HCT116 (cell line): ENCODE data around the gene GRIA1. TPM values are rescaled to one million over a fixed set of nuclear protein-coding genes. Genes with fewer than 3 reads are reported as not detected.

Experiments used
- ATAC-seq: fragments of 200-7000 bp; cut with Tn5 transposase; 2 replicates; pipeline ENCODE4 v1.9.1; 2020; ENCODE audit warnings: mild to moderate bottlenecking, moderate library complexity
- BruUV-seq: library from RNA; stranded (reverse); fragments of 400-500 nt; replicated peaks from 2 replicates; lab custom pipeline; 2021; lab: Mats Ljungman, UMichigan
- CTCF ChIA-PET: fragments of 300-600 bp; sonication (Branson Sonifier 250); formaldehyde crosslinking; loops from one replicate; lab custom pipeline; 2021; ENCODE audit warnings: antibody characterized with exemption; lab: Charles Lee
- POLR2A ChIA-PET: fragments of 300-600, 350-600 bp; sonication (Branson Sonifier 250); formaldehyde crosslinking; loops from one replicate; lab custom pipeline; 2021; ENCODE audit warnings: antibody characterized with exemption; lab: Charles Lee
- RAD21 ChIA-PET, 2 experiments: fragments of 300-600 bp; sonication (Branson Sonifier 250); formaldehyde crosslinking; loops; one replicate each; lab custom pipeline; 2023; ENCODE audit warnings: low total read pairs in 2 of 2; ENCODE audit not compliant: uncharacterized antibody in 2 of 2, unreplicated experiment in 2 of 2, low non-redundant PET in 1 of 2; lab: Charles Lee
- DNase-seq: peaks from one replicate; pipeline ENCODE4 v3.0.0-alpha.2; 2010; ENCODE audit warnings: low read depth, low spot score
- H2AFZ ChIP-seq: fragments of 200-600 bp; shearing (Covaris generic), sonication (generic); 2 replicates; pipeline ENCODE4 v1.6.1; 2017; ENCODE audit warnings: low read depth, mixed run types, mixed read lengths, antibody characterized with exemption, low read length; ENCODE audit not compliant: poor library complexity, severe bottlenecking
- H3K27ac ChIP-seq: 2 replicates; pipeline ENCODE4 v1.5.1; 2012; ENCODE audit warnings: low read depth, low read length
- H3K27me3 ChIP-seq: fragments of 200-600 bp; sonication (generic); 2 replicates; pipeline ENCODE4 v1.6.1; 2016; ENCODE audit warnings: mixed run types, low read length, mixed read lengths; ENCODE audit not compliant: insufficient read depth
- H3K36me3 ChIP-seq, 2 experiments: fragments of 200-500 bp in 1 of 2; fragments of 200-600 bp in 1 of 2; sonication (Bioruptor generic) in 1 of 2; sonication (generic) in 1 of 2; 2 replicates each; pipeline versions ENCODE4 v1.5.1 to v1.6.1; 2014 to 2016; ENCODE audit warnings: low read length in 2 of 2, inconsistent platforms in 1 of 2, mixed read lengths in 1 of 2, mixed run types in 1 of 2; ENCODE audit not compliant: insufficient read depth in 2 of 2, control insufficient read depth in 1 of 2
- H3K4me1 ChIP-seq, 2 experiments: fragments of 200-600 bp in 1 of 2; sonication (generic) in 1 of 2; 2 replicates each; pipeline versions ENCODE4 v1.5.1 to v1.6.1; 2012 to 2017; ENCODE audit warnings: low read length in 2 of 2, inconsistent platforms in 1 of 2, mild to moderate bottlenecking in 1 of 2, mixed read lengths in 1 of 2, mixed run types in 1 of 2, moderate library complexity in 1 of 2; ENCODE audit not compliant: insufficient read depth in 2 of 2, control insufficient read depth in 1 of 2
- H3K4me2 ChIP-seq: fragments of 200-600 bp; sonication (generic); 2 replicates; pipeline ENCODE4 v1.6.1; 2017; ENCODE audit warnings: mixed run types, low read length, mixed read lengths
- H3K4me3 ChIP-seq, 2 experiments: fragments of 200-600 bp in 1 of 2; sonication (generic) in 1 of 2; replicated peaks in 1 of 2; 2 replicates each; pipeline ENCODE4 v1.5.1; 2011 to 2016; ENCODE audit warnings: low read length in 2 of 2, control low read depth in 1 of 2, low read depth in 1 of 2, mild to moderate bottlenecking in 1 of 2, mixed read lengths in 1 of 2, mixed run types in 1 of 2
- H3K79me2 ChIP-seq: fragments of 200-600 bp; sonication (generic); 2 replicates; pipeline ENCODE4 v1.6.1; 2017; ENCODE audit warnings: mild to moderate bottlenecking, mixed run types, low read length, moderate library complexity, mixed read lengths; ENCODE audit not compliant: insufficient read depth
- H3K9ac ChIP-seq: fragments of 200-600 bp; sonication (generic); 2 replicates; pipeline ENCODE4 v1.6.1; 2016; ENCODE audit warnings: low read length, mixed read lengths
- H3K9me2 ChIP-seq: fragments of 200-600 bp; sonication (generic), shearing (Covaris generic); 2 replicates; pipeline ENCODE4 v1.6.1; 2017; ENCODE audit warnings: mixed run types, mild to moderate bottlenecking, moderate library complexity; ENCODE audit not compliant: insufficient read depth
- H3K9me3 ChIP-seq, 2 experiments: fragments of 200-500 bp in 1 of 2; fragments of 200-600 bp in 1 of 2; sonication (Bioruptor generic) in 1 of 2; sonication (generic) in 1 of 2; 2 replicates each; pipeline ENCODE4 v1.6.1; 2014 to 2017; ENCODE audit warnings: low read length in 2 of 2, mixed read lengths in 2 of 2, inconsistent platforms in 1 of 2, low read depth in 1 of 2, mild to moderate bottlenecking in 1 of 2, mixed run types in 1 of 2, moderate library complexity in 1 of 2; ENCODE audit not compliant: control insufficient read depth in 1 of 2, insufficient read depth in 1 of 2
- H4K20me1 ChIP-seq: fragments of 200-600 bp; sonication (generic), shearing (Covaris generic); 2 replicates; pipeline ENCODE4 v1.6.1; 2017; ENCODE audit warnings: mixed run types, mild to moderate bottlenecking, moderate library complexity; ENCODE audit not compliant: insufficient read depth
- CBX3 ChIP-seq: IDR thresholded peaks from 2 replicates; pipeline ENCODE4 v1.6.1; 2012; ENCODE audit warnings: low read depth
- CTCF ChIP-seq, 3 experiments: fragments of 200-600 bp in 1 of 3; sonication (generic) in 1 of 3; IDR thresholded peaks in 2 of 3; conservative IDR thresholded peaks in 1 of 3; 2 replicates each; pipeline ENCODE4 v1.5.1; 2012 to 2017; ENCODE audit warnings: low read depth in 2 of 3, low read length in 2 of 3, antibody characterized with exemption in 1 of 3, borderline replicate concordance in 1 of 3, control low read depth in 1 of 3, mild to moderate bottlenecking in 1 of 3, mixed read lengths in 1 of 3, mixed run types in 1 of 3, moderate library complexity in 1 of 3; ENCODE audit not compliant: insufficient read depth in 1 of 3
- ELF1 ChIP-seq: IDR thresholded peaks from 2 replicates; pipeline ENCODE4 v1.6.1; 2012; ENCODE audit warnings: low read depth, borderline replicate concordance
- EZH2 ChIP-seq: fragments of 200-600 bp; sonication (generic); IDR thresholded peaks from 2 replicates; pipeline ENCODE4 v1.6.1; 2017; ENCODE audit warnings: antibody characterized with exemption, mixed run types
- JUND ChIP-seq: IDR thresholded peaks from 2 replicates; pipeline ENCODE4 v1.6.1; 2012
- SP1 ChIP-seq: IDR thresholded peaks from 2 replicates; pipeline ENCODE4 v1.6.1; 2012; ENCODE audit warnings: low read depth
- SRF ChIP-seq: IDR thresholded peaks from 2 replicates; pipeline ENCODE4 v1.6.1; 2012; ENCODE audit warnings: low read depth
- ZNF274 ChIP-seq: fragments of 200-500 bp; sonication (Bioruptor generic); IDR thresholded peaks from 2 replicates; pipeline ENCODE4 v1.6.1; 2014; ENCODE audit warnings: mild to moderate bottlenecking, low read depth, low read length, inconsistent platforms
- intact Hi-C: fragments of 100-400 bp; cut with micrococcal nuclease; formaldehyde crosslinking; loops from 2 replicates; pipeline ENCODE4 v1.10.0; 2022
- total RNA-seq: library from RNA; stranded (reverse); gene quantifications from one replicate; pipeline ENCODE4 v1.2.1, GENCODE V29; 2021; ENCODE audit not compliant: unreplicated experiment
- TF ChIP-seq, protein P1 (sequence below): IDR thresholded peaks from 2 replicates; pipeline ENCODE4 v1.6.1; 2011; ENCODE audit warnings: mild to moderate bottlenecking, low read length, moderate library complexity; ENCODE audit not compliant: insufficient replicate concordance; ENCODE audit errors: extremely low read depth
- TF ChIP-seq, protein P2 (sequence below): IDR thresholded peaks from 2 replicates; pipeline ENCODE4 v1.6.1; 2012

Gene GRIA1
- total RNA-seq, 1 experiment from 2014 or later = not detected

DNA sequence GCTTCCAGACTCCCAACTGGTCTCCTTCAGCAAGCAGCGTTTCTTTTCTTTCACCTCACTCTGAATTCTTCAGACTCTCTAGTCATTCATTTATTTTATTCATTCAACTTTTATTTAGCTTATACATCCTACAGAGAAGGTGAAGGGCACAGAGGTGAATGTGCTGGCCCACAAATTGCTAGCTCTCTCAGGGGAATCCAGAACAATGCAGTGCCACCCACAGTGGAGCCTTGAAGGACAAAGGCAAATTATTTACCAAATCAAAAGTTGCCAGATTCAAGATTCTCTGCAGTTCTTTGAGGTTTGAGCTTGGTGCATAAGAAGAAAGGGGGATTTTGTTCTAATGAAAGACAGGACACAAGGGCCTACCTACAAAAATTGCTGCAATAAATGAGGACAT is 29.7 kb downstream of the GRIA1 start (continued):
- TF ChIP-seq, protein P1, sequence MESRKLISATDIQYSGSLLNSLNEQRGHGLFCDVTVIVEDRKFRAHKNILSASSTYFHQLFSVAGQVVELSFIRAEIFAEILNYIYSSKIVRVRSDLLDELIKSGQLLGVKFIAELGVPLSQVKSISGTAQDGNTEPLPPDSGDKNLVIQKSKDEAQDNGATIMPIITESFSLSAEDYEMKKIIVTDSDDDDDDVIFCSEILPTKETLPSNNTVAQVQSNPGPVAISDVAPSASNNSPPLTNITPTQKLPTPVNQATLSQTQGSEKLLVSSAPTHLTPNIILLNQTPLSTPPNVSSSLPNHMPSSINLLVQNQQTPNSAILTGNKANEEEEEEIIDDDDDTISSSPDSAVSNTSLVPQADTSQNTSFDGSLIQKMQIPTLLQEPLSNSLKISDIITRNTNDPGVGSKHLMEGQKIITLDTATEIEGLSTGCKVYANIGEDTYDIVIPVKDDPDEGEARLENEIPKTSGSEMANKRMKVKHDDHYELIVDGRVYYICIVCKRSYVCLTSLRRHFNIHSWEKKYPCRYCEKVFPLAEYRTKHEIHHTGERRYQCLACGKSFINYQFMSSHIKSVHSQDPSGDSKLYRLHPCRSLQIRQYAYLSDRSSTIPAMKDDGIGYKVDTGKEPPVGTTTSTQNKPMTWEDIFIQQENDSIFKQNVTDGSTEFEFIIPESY = no peak
- no peak for TF ChIP-seq CTCF (IDR thresholded peaks at IDR 0.05 in 2 of 3, conservative IDR thresholded peaks at IDR 0.05 in 1 of 3; ENCODE audit: borderline replicate concordance in 1 of 3, insufficient read depth in 1 of 3, low read depth in 2 of 3, low read length in 2 of 3)

DNA sequence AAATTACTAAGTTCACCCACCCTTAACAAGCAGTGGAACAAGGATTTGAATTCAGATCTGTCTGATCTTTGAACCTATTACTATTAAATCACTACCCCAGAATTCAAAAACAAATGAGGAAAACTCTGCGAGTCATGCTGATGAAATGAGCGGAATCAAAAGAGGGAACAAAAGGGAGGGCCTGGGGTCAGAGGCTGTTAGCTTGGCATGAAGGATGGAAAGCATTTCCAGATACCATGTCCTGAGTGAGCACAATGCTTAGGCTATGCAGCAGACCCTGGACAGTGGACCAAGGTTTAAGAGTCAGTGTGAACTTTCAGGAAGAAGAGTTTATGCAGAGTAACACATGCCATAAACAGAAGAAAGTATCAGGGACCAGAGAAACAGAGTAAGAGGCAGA is 30.5 kb downstream of the GRIA1 start:
- Histone ChIP-seq H3K4me3 (no peak overlapping the region), H3K9me3 (no peaks in the 10 kb centered on the region), H3K4me2 (no peak overlapping the region), H4K20me1 (no peaks in the 10 kb centered on the region), H3K9ac (no peak overlapping the region), H3K36me3 (no peaks in the 10 kb centered on the region), H3K4me1 (no peaks in the 10 kb centered on the region), H3K79me2 (no peaks in the 10 kb centered on the region), H3K27ac (no peak overlapping the region), H3K27me3 (0 out of 2 replicates have a peak, but pooled peaks cover 5% of the 10 kb centered on the region), H2AFZ (no peak overlapping the region), H3K9me2 (no peaks in the 10 kb centered on the region)
- no peak for ATAC-seq
- ChIA-PET RAD21 (no interaction called here), POLR2A (no interaction called here), CTCF (no interaction called here)
- no peak for DNase-seq
- intact Hi-C loops = no loop called here
- TF ChIP-seq, protein P2, sequence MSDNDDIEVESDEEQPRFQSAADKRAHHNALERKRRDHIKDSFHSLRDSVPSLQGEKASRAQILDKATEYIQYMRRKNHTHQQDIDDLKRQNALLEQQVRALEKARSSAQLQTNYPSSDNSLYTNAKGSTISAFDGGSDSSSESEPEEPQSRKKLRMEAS = no peak
- no peak for TF ChIP-seq EZH2
- no peak for TF ChIP-seq CBX3
- TF ChIP-seq ZNF274 = no peak
- TF ChIP-seq SP1 = no peak
- no peak for TF ChIP-seq SRF
- no peak for TF ChIP-seq CTCF (IDR thresholded peaks at IDR 0.05 in 2 of 3, conservative IDR thresholded peaks at IDR 0.05 in 1 of 3; ENCODE audit: borderline replicate concordance in 1 of 3, insufficient read depth in 1 of 3, low read depth in 2 of 3, low read length in 2 of 3)
- TF ChIP-seq JUND = no peak
- no peak for TF ChIP-seq ELF1
- BruUV-seq = no TSS peak
